Non-pigmented ciliary epithelial cell (primary cell): ENCODE data around the gene SPAAR.
"Not testable (repeated sequence)": the region's sequence is repeated elsewhere in the genome, so short reads cannot be mapped to it uniquely, and the experiment has no call there.

Experiments
- DNase-seq: peaks from one replicate; pipeline ENCODE4 v3.0.0-alpha.2; 2010; ENCODE audit warnings: low read depth

Gene SPAAR

DNA sequence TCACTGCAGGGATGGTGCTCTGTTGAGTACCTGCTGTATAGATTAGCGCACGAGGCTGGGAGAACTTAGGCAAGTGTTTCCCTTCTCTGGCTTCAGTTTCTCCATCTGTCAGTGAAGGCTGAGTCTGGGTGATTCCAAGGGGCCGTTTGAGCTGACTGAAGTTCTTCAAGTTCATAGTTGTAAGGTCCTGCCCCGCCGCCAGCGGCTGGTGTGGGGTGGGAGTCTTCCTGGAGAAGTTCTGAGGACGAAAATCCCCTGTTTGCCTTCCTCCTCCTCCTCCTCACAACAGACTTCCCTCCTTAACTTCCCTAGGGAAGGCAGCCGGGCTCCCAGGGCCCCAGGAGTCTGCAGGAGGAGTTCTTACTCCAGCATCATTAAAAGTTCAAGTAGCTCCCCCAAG is 5.0 kb upstream of the SPAAR start:
- DNase-seq = no peak

DNA sequence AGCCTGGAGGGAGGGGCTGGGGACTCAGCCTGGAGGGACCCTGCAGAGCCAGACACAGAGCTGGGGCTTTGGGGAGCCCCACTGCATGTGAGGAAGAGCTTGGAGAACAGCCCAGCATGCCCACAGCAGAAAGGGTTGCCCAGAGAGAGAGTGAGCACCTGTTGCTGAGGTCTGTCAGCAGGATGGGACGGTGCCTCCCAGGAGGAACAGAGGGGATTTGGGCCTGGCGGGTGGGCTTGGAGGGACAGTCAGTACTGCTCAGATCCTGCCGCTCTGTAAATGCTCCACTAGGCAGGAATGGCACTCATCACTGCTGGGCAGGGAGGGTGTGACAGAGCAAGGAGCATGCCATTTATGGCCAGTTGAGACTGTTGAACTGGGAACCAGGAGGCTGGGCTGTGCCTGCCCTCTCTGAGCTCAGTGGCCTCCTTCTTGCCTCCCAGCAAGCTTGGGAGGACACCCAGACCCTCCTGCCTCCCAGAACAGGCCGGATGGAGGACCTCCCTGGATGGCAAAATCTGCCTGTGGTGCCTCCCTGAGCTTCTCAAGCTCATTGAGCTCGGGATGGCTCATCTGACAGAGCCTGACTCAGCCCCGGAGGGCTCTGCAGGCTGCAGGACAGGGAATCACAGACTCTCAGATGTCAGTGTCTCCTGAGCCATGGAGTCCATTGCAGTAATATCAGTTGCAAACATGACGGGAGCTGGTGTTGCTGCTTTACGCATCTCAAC is 4.1 kb upstream of the SPAAR start:
- DNase-seq = no peak

DNA sequence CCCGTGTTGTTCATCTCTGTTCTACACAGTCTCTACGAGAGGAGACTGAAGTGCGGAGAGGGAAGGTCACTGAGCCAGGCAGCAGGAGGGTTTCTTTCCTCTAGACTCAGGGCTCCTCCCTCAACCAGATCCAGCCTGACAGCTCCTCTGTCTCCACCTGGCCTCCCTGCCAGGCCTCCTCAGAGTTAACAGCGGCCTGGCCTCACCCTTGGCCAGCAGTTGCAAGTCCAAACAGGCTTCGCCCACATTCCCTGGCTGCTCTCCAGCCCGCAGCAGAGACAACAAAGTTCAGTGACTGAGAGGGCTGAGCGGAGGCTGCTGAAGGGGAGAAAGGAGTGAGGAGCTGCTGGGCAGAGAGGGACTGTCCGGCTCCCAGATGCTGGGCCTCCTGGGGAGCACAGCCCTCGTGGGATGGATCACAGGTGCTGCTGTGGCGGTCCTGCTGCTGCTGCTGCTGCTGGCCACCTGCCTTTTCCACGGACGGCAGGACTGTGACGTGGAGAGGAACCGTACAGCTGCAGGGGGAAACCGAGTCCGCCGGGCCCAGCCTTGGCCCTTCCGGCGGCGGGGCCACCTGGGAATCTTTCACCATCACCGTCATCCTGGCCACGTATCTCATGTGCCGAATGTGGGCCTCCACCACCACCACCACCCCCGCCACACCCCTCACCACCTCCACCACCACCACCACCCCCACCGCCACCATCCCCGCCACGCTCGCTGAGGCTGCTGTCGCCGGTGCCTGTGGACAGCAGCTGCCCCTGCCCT is 3.2 kb upstream of the SPAAR start, which contains the start of gene HRCT1:
Gene HRCT1, plus strand, starts transcription at position 291 of the 768 bp plus-strand sequence. Its CDS starts 86 bp downstream, at position 377.
- DNase-seq = peak; percentile 85

GRCh38 chr9:35906923-35907699 is 2.2 kb upstream of the SPAAR start:
- peak; percentile 32 for DNase-seq

DNA sequence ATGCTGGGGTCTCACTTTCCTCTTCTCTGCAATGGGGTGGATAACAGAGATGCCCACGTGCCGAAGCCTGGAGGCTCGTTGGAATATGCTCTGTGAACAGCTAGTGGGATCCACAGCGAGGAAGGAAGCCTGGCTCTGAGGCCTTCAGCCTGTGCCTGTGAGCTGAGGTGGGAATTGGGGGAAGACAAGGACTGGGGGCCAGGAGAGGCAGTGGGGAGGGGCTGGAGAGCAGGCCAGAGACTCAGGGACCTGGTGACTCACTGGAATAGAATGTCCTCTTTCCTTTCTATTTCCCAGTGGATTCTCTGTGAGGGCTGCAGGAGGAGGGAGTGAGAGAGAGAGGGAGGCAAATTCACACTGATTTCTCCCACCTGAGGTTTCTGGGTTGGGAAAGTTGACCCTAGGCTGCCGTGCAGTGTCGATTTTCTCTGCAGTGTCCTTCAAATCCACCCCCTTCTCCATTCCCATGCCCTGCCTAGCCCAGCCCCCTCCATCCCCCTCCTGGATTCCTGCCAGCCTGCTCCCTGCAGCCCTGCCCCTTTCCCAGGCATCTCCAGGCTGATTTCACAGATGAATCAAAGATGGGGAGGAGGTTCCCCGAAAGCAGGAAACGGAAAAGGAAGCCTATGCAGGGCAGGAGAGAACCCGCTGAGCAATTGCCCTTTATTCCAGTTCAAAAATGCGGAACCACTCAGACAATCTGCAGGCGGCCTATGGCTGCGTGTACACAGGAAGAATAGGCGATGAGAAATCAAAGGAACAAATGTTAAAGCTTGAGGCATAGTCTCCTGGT is 1.4 kb upstream of the SPAAR start:
- DNase-seq = peak; percentile 64

- no peak for DNase-seq
These were observed 675 bp upstream of the SPAAR start for GRCh38 chr9:35908504-35909125.

- no peak for DNase-seq
These were observed 660 bp downstream of the SPAAR start for GRCh38 chr9:35909687-35910612.

- no peak for DNase-seq
These were observed 1.5 kb downstream of the SPAAR start for GRCh38 chr9:35910613-35911359.

DNA sequence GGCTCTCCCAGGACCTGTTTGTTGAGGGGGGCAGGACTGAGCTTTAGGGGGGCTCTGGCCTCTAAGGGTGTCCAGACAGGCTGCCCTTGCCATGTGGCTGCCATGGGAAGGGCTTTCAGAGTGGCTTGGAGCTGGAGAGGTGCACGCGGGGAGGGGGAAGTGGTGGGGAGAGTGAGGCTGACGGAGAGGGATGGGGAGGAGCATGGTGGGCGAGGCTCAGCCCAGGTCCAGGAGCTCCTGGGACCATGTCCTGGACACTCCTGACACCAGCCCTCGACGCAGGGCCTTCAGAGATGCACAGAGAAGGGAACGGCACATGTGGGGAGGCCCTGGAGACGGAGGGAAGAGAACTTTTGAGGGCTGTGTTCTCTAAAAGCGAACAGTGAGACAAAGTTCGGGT is 2.4 kb downstream of the SPAAR start:
- DNase-seq = no peak

DNA sequence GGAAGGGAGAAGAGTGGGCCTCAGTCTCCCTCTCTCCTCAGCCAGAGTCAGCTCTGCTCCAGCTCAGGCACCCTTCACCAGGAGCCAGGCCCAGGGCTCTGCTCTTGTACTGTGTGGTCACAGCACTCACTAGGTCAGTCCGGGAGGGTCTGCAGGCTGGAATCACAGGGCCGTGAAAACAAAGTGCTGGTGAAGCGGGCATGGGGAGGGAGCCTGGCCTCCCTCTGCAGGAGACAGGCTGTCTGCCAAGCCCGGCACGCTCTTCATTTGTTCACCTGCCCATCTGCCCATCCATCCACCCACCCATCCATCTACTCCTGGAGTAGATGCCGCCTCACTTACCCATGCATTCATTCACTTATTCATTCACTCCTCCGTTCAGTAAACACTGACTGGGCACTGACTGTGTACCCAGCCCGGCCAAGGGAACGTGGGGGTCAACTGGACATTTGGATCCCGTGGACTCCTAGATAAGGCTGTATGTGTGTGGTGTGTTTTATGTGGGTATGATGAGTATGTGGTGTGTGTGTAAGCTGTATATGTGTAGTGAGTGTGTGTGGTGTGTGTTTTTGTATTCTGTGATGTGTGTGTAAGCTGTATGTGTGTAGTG is 3.6 kb downstream of the SPAAR start:
- DNase-seq = no peak

- not testable (repeated sequence) for DNase-seq
These were observed 4.1 kb downstream of the SPAAR start for GRCh38 chr9:35913429-35913828.

GRCh38 chr9:35914301-35914807 is 5.1 kb downstream of the SPAAR start:
- DNase-seq = no peak

DNA sequence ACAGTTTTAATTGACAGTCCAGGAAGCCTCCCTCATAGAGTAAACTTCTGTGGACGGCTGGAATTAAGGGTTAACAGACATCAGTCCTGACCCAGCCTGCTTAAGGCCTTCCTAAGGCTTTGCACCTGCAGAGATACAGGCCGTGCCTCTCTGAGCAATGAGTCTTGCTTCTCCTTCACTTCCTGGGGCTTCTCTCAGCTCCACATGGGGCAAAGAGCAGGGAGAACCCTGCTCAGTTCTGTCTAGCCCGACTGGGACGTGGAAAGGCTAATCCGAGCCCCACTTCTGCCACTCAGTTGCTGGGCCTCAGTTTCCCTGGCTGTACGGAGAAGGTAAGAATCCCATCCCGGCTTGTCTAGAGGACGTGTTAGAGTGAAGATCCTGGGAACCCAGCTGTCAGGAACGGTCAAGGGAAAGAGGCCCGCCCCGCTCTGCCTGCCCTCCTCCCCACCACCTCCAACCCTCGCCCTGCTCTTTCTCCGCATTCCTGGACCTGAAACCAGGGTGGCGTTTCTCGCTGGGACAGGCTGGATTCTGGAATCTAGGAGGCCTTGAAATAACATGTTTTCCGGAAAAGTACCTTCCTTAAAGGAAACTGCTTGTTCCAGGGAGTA is 6.5 kb downstream of the SPAAR start:
- DNase-seq = no peak

GRCh38 chr9:35917261-35917660 is 8.0 kb downstream of the SPAAR start:
- no peak for DNase-seq

GRCh38 chr9:35918780-35919179 is 9.5 kb downstream of the SPAAR start:
- no peak for DNase-seq

DNA sequence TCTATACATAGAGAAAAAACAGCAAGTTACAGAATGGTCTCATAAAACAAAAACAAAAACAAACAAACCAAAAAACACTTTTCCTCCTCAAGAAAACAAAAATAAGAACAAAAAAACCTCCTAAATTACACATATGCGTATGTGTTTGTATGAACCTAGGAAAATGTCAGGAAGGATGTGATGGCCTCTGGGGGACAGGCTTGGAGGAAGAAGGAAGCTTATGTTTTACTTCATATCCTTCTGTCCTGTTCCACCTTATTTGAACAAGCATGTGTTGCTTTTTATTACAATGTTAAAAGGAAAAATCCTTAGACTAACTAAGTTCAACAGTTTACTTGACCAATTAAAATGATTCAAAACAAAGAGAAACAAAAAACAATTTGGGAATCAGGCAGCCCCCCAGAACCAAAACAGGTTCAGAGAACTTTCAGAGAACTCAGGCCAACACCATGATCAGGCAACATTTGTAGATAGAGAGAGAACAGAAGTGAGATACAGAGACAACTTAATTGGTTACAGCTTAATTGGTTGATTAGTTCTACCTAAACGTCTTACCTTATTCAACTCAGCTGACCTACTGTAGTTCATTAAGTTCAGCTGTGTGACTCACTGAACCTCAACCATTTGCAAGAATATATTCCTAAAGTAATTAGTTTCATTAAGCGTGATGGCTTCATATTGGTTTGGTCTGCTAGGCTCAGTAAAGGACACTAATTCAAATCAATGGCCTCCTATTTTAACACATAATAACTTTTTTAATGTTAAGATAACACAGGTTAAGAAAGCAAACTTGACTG is 10.1 kb downstream of the SPAAR start:
- no peak for DNase-seq

DNA sequence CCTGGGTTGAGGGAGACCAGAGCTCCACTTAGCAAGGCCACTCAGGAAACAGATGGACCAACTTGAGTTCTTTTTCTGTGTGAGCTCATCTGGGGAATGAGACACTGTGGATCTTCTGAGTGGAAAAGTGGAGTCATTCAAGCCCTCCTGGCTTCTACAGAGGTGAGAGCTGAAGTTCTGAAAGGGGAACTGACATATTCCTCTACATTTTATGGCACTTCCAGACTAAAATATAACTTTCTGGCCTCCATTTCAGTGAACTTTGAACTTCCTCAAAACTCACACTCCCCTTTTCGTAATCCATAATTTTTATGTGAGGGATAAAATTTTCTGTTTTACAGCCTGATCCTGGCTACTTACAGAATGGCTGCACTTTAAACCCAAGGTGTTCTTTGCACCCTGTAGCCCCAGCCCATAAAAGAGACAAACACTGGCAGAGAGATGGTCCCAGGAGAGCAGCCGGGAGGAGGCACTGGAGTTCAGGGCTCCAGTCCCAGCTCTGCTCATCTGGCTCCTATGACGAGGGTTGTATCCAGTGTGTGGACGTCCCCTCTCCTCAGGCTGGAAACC is 10.8 kb downstream of the SPAAR start:
- no peak for DNase-seq
